Nucleus accumbens (tissue), 56 donors: ENCODE data around the gene NTM.
A peak's percentile ranks its signal among the peaks of the same experiment; 100 is the strongest.
"Not testable (repeated sequence)": the region's sequence is repeated elsewhere in the genome, so short reads cannot be mapped to it uniquely, and the experiment has no call there.

ENCODE experiments used
- DNase-seq, 56 donors: peaks; one replicate each; lab custom pipeline; 2025; lab: John Stamatoyannopoulos, UW

NTM gene

GRCh38 chr11:131677828-131678470 is 307.5 kb downstream of the NTM start:
- DNase-seq, result no peak

GRCh38 chr11:131678658-131679340 is 308.4 kb downstream of the NTM start:
- no peak for DNase-seq

- not testable (repeated sequence) for DNase-seq
Observed at GRCh38 chr11:131680448-131680847, 310.0 kb downstream of the NTM start.

DNA sequence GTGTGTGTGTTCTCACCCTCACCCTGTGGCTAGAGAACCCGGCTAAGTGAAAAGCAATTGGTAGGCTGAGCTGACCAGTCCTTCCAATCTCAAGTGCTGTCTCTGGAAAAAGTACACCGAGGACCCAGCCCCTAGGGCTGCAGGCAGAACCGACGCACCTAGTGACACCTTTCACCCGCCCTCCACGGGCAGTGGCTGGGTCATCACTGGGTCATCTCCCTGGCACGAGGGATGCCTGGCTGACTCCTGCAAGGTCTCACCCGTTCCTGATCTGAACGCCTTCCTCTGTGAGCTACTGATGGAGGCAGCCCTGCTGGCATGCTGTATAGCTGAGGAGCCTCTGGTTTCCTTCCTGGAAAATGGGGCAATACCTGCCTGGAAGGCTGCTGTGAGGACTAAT is 311.5 kb downstream of the NTM start:
- no peak for DNase-seq

GRCh38 chr11:131682373-131683015 is 312.1 kb downstream of the NTM start:
- DNase-seq, result no peak

DNA sequence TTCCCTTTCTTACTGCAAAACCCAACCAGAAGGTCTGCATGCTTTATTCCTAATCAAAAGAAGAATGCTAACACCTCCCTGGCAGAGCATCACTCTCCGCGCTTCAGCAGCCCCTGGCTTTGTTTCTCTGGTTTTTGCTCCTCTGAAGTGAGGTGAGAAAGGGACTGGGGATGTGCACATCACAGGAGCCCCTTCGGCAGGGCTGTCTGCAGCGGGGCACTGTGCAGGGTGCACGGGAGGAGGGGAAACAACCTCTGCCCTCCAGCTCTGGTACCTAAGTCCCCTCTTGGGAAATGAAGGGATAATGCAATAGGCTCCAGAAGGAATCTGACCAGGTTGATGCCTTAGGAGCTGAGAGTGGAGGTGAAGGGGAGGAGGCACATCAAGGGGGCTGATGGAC is 312.7 kb downstream of the NTM start:
- no peak for DNase-seq

GRCh38 chr11:131683666-131684065 is 313.3 kb downstream of the NTM start:
- no peak for DNase-seq

DNA sequence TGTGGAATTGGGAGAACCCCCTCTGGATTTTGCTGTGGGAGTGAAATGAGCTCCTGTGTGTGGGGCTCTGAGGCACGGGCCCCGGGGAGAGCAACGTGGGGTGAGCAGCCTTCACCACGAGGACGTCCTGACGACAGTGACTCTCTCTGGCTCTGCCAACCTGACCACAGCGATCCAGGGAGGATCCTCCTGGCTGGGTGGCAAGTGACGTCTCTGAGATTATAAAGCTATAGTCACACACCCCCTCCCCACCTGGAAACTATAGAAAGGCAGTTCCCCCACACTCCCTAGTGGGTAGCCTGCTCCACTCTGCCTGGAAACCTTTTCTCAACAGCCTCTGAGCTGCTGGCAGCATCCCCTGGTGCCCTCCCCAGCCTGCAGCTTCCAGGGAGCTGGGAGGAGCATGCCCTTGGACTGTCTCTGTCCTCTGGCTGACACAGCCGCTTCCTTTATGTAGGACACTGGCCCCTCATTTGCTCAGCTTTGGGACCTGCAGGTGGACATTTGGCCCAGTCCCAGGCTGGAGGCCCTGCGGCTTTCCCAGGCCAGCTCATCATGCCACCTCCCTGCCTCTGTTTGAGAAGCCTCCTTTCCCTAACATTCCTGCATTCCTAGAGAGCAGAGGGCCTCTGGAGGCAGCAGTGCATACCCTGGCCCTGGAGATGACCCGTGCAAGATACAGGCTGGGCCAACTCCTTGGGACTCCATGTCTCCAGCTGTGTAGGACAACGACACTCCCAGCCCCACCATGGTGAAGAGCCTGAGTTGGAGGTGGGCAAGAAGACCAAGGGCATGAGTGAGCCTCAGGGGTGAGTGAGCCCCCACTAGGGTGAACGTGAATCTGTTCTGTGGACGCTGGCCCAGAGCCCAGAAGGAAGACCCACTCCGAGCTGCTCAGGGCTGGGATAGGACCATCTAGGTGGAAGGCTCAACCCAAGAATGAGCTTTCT is 314.0 kb downstream of the NTM start:
- no peak for DNase-seq

DNA sequence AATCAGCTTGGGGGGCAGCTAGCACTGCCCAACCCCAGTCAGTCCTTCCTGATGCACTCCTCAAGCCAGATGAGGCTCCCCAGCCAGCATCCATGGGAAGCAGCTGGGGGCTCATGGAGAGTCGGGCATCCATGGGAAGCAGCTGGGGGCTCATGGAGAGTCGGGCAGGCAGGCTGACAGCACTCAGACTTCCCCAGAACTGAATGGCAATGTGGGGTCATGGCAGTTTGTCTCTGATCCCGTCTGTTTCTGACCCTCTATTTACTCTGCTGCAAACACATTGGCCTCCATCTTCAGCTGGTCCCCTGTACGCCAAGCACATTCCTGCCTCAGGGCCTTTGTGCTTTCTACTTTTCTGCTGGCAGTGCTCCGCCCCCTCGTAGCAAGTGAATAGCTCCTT is 314.8 kb downstream of the NTM start:
- DNase-seq, result no peak

DNA sequence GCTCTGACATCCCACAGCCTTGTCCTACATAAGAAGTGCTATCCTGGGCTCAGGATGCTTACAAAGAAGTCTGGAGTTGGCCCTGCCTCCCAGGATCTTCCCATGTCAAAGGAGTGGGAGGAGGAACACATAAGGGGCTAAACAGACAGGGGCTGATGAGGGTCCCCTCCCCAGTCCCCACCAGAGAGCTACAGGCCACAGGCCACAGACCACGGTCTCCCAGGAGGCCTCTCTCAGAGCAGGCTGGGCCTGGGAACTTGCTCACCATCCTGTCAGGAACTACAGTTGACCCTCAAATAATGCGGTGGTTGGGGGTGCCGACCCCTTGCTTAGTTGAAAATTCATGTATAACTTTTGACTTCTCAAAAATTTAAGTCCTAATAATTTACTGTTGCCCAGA is 315.5 kb downstream of the NTM start:
- DNase-seq, result no peak

- DNase-seq, result no peak
Observed at GRCh38 chr11:131686836-131687235, 316.4 kb downstream of the NTM start.

DNA sequence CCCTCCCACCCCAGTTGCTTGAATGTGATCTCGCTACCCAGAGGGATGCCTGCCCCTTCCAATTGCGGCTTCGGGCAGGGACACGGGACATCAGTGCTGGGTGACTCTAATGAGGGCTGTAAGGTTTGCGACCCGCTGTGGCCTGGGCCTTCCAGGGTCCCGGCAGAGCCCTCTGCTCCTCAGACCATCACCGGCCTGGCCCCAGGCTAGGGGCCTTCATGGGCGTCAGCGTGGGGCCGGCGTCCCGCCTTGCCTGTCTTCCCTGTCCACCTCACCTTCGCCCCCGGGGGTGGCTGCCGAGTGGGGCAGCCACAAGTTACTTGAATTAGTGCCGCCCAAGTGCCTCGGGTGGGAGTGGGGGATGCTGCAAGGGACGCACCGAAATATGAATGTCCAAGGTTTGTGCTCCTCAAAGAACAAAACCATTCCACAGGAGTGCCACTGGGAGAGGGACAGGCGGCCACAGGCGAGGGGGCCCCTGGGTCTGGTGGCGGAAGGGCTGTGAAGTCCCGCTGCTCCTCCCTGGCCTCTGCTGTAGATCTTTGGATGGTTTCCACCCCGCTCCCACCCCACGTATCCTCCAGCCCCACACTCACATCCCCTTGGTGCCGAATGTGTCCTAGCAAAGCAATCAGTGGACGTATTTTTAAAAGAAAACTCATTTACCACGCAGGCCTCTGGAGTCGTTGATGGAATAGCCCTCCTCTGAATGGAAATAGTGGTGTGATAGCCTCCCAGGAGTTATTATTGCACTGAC is 317.1 kb downstream of the NTM start:
- DNase-seq, result no peak

DNA sequence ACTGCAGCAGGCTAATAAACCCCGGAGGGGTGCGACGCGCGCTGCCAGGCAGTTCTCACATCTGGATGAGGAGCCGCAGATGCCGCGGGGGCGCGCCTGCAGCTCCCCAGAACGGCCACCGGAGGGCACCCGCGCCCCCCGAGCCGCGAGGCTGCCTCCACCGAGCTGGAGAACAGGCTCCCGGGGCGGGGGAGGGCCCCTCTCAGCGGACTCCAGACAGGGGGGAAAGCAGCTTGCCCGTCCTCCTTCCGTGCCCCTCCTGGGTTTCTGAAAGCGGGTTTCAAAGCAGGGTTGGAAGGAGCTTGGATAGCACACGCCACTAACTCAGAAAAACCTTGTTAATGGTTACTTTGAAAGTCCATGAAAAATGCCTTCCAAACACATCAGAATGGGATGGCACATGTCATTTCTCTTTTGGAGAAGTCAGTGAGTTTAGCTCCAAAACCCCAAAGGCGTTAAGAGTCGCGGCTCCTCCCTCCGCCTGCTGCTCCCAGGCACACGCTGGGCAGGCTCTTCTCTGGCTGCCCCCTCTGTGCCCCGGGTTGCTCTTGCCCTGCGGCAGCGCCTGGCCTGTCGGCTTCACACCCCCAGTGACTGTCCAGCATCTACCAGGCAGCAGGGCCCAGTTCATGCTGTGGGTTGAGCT is 317.8 kb downstream of the NTM start:
- peak in 43 of 56 donors; percentile 22 to 79 (median 58) for DNase-seq

- DNase-seq, result no peak
Observed at GRCh38 chr11:131689049-131689925, 318.9 kb downstream of the NTM start.

GRCh38 chr11:131690362-131690761 is 319.9 kb downstream of the NTM start:
- no peak for DNase-seq

GRCh38 chr11:131690776-131691175 is 320.4 kb downstream of the NTM start:
- no peak for DNase-seq

DNA sequence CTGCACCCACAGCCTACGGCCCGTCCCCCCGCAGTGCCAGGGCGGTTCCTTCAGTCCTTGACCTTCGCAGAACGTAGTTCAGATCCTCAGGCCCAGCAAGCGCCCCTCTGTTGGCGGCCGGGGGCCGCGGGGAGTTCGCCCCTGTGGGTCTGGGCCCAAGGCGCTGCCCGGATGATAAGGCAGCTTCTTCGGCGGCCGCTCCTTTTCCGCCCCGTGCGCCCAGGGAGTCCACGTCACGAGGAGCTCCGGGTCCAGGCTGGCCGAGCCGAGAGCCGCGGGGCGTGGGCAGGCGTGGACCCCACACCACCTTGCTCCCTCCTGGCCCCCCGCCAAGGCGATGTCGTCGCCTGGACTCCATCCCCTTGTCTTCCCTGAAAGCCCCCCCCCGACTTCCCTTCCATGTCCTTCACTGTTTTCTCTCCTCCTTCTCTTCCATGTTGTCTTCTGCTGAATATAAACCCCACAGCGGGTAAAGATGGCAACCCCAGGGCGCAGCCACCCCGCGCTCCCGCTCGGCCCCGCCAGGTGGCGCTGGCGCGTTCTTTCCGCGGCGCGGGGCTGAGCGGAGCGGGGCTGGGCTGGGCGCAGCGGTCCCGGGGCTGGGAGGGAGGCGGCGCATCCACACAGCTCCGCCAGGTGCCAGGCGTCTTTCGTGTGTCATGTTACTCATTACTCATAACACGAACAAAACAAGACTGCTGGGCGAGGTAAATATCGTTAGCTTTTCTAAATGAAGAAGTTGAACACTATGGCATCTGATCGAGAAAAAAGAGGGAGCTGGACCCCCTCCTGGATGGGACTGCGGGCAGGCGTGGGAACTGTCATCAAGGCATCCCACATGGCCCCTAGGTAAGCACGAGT is 321.0 kb downstream of the NTM start:
- no peak for DNase-seq

GRCh38 chr11:131692151-131692550 is 321.7 kb downstream of the NTM start:
- DNase-seq, result no peak
